Measurements from ENCODE around the gene PRKCD.
"Not testable (repeated sequence)": the region's sequence is repeated elsewhere in the genome, so short reads cannot be mapped to it uniquely, and the experiment has no call there.

PRKCD gene

DNA sequence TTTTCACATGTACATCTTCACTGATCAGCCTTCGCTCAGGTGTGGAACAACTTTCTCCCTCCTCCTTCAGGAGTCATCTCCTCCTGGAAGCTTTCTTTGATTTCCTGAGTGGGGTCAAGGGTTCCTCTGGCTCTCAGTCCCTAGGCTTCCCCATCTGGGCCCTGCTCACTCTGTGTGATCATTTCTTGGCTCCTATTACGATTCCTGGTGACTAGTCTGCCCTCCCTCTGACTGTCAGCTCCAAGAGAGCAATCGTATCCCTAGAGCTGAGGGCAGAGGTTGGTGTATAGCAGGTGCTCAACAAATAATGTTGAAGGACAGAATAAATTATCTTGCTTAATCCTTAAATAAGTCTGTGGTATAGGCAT, 15.3 kb upstream of the PRKCD start:
- Mint-ChIP-seq H3K9me3 (no peaks in the 10 kb centered on the region), H3K27me3 (peaks cover 22% of the 10 kb centered on the region), H3K4me1 (no peaks in the 10 kb centered on the region), H3K4me3 (no peak overlapping the region), H3K36me3 (no peaks in the 10 kb centered on the region), H3K27ac (no peak overlapping the region)
- no peak for DNase-seq
- CTCF ChIA-PET: interaction anchor here (1.1 kb wide), 1 partner anchor 51 kb away, joined by 4 read pairs; no protein-coding TSS in a partner anchor

DNA sequence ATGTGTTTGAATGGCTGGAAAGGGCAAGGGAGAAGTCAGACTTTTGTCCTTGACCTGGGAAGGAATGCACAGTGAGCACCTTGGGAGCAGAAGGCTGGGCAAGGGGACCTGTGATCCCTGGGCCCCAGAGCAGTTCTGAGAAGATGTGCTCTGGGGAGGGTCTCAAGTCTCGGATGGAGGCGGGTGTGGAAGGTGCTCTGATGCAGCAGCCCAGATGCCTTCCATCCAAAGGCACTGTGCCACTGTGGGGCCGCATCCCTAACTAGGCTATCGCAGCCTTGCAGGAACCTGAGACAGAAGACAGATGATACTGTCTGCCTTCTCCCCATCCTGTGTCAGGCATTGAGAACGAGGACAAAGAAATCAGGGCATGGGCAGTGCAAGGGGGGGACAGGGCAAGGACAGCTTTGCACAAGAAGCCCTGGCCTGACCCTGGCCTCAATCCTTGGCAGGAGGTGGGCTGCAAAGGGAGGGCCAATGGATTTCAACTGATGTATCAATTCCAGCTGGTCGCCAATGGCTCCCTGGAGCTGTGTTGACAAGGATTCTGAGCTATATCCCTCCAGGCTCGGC, 14.6 kb upstream of the PRKCD start:
- peaks cover 22% of the 10 kb centered on the region for H3K27me3 Mint-ChIP-seq
- no peak overlapping the region for H3K4me3 Mint-ChIP-seq
- DNase-seq: no peak
- no peaks in the 10 kb centered on the region for H3K9me3 Mint-ChIP-seq
- H3K4me1 Mint-ChIP-seq: no peaks in the 10 kb centered on the region
- H3K27ac Mint-ChIP-seq: no peak overlapping the region
- no peaks in the 10 kb centered on the region for H3K36me3 Mint-ChIP-seq
- CTCF ChIA-PET: interaction anchor here (0.7 kb wide), 1 partner anchor 13 kb away, joined by 3 read pairs; no protein-coding TSS in a partner anchor

- Mint-ChIP-seq H3K27ac (no peak overlapping the region), H3K4me3 (no peak overlapping the region), H3K36me3 (no peaks in the 10 kb centered on the region), H3K4me1 (no peaks in the 10 kb centered on the region), H3K9me3 (no peaks in the 10 kb centered on the region), H3K27me3 (peaks cover 27% of the 10 kb centered on the region)
- CTCF ChIA-PET: interaction anchor here (0.7 to 1.5 kb wide), 3 partner anchors 12 to 73 kb away, joined by 3 to 4 read pairs (median 3); no protein-coding TSS in a partner anchor
- DNase-seq: no peak
Measured at GRCh38 chr3:53147151-53147902, 13.7 kb upstream of the PRKCD start.

DNA sequence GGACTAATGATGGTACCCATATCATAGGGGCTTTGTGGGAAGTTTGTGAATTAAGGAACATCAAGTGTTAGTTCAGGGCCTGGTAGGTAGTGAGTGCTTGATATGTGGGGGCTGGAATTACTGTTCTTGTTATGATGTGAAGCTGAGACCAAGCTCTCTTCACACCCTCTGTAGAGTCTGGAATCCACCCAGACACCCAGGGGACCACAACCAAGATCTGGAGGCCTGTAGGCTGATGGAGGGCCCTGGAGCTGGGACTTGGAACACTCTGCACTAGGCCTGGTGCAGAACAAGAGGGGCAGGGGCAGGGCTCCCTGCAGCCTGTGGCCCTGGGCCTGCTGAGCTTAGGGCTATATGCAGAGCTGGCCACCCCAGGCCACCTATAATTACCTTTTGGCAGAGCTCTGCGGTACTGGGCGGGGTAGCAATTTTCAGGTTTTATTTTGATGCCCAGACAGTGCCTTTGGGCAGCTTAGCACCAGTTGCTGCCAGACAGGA, 13.1 kb upstream of the PRKCD start:
- Mint-ChIP-seq H3K4me1 (no peaks in the 10 kb centered on the region), H3K36me3 (no peaks in the 10 kb centered on the region), H3K27ac (no peak overlapping the region), H3K27me3 (peaks cover 33% of the 10 kb centered on the region), H3K9me3 (no peaks in the 10 kb centered on the region), H3K4me3 (no peak overlapping the region)
- CTCF ChIA-PET: interaction anchor here (1.2 to 1.8 kb wide), 3 partner anchors 13 to 72 kb away, joined by 3 to 4 read pairs (median 4); no protein-coding TSS in a partner anchor
- no peak for DNase-seq

DNA sequence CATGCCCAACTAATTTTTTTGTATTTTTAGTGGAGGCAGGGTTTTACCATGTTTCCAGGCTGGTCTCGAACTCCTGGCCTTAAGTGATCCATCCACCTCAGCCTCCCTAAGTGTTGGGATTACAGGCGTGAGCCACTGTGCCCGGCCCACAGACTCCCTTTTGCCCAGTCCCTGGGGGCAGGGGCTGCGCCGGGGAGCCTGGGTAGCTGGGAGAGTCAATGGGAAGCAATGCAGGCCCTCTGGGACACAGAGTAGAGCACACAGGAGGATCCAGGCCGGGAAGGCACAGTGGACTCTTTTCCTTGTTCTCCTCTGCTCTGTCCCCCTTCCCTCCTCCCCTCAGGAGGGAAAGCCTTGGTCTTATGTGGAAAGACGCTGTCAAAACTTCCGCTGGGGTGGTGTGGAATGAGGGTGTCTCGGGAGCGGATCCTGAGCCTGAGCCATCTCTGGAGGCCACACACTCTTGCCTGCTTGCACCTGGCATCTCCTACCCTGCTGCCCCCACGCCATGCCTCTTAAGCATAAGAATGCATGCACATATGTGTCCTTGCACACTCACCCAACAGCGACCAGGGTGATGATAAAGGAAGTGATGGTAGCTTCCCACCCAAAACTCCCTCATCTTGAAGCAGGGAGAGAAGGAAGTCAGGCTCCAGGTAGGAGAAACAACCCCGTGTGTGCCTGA, 11.9 kb upstream of the PRKCD start:
- Mint-ChIP-seq H3K4me3 (no peak overlapping the region), H3K27ac (no peak overlapping the region), H3K36me3 (no peaks in the 10 kb centered on the region), H3K4me1 (no peaks in the 10 kb centered on the region), H3K9me3 (no peaks in the 10 kb centered on the region), H3K27me3 (peaks cover 45% of the 10 kb centered on the region)
- CTCF ChIA-PET: interaction anchor here (1.8 to 2.2 kb wide), 2 partner anchors 11 to 47 kb away, joined by 4 to 6 read pairs; partner anchors contain the start of gene PRKCD
- no peak for DNase-seq

GRCh38 chr3:53149699-53150098, 11.3 kb upstream of the PRKCD start:
- Mint-ChIP-seq H3K4me3 (no peak overlapping the region), H3K27me3 (peaks cover 48% of the 10 kb centered on the region), H3K9me3 (no peaks in the 10 kb centered on the region), H3K36me3 (no peaks in the 10 kb centered on the region), H3K27ac (no peak overlapping the region), H3K4me1 (no peaks in the 10 kb centered on the region)
- DNase-seq: no peak
- CTCF ChIA-PET: interaction anchor here (1.8 to 2.2 kb wide), 2 partner anchors 10 to 46 kb away, joined by 4 to 6 read pairs; partner anchors contain the start of gene PRKCD

DNA sequence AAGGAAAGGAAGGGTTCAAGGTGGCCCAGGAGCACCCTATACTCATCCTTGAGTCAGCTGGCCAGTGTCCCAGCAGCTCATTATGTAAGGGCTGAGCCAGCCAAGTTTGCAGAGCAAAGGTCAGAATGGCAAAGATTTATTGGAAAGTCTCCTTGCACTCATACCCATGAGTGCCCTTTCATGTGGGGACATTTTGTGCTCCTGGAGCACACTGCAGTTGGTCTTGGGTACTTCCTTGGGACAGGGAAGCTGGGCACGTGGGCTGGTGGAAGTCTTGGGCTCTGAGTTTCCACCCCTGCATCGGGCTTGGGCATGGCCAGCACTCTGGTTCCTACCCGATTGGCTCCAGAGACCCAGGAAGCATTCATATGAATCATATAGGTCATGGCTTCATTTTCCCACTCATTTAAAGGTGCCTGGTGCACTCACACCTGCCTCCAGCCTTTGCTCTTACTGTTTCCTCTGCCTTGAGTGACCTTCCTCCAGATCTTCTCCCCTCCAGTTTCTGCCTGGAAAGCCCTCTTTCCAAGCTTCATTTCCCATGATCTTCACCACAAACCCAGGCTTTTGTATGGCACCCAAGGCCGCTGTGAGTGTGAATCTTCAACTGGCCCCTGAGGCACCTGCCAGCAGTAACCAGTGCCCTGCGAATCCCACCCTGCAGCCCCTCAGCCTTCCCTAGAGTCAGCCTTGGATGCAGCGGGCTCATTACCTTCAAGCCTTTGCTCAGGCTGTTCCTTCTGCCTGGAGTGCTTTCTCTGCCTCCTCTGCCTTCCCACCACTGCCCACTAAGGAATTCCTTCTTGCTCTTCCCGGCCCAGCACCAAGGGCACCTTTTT, 10.5 kb upstream of the PRKCD start:
- H3K4me3 Mint-ChIP-seq: no peak overlapping the region
- no peak for DNase-seq
- CTCF ChIA-PET: interaction anchor here (2.2 kb wide), 1 partner anchor 10 kb away, joined by 6 read pairs; the partner anchor contains the start of gene PRKCD
- H3K27me3 Mint-ChIP-seq: peaks cover 54% of the 10 kb centered on the region
- no peaks in the 10 kb centered on the region for H3K4me1 Mint-ChIP-seq
- H3K27ac Mint-ChIP-seq: no peak overlapping the region
- H3K9me3 Mint-ChIP-seq: no peaks in the 10 kb centered on the region
- H3K36me3 Mint-ChIP-seq: no peaks in the 10 kb centered on the region

DNA sequence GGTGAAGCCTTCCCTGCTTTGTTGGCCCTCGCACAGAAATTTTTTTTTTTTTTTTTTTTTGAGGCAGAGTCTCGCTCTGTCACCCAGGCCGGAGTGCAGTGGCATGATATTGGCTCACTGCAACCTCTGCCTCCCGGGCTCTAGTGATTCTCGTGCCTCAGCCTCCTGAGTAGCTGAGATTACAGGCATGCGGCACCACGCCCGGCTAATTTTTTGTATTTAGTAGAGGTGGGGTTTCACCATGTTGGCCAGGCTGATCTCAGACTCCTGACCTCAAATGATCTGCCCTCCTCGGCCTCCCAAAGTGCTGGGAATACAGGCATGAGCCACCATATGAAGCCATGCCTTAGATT, 9.9 kb upstream of the PRKCD start:
- DNase-seq, H3K27ac Mint-ChIP-seq, H3K4me1 Mint-ChIP-seq, H3K36me3 Mint-ChIP-seq, H3K9me3 Mint-ChIP-seq, H3K4me3 Mint-ChIP-seq: not testable (repeated sequence)
- peaks cover 56% of the 10 kb centered on the region for H3K27me3 Mint-ChIP-seq
- CTCF ChIA-PET: interaction anchor here (2.2 kb wide), 1 partner anchor 9 kb away, joined by 6 read pairs; the partner anchor contains the start of gene PRKCD

DNA sequence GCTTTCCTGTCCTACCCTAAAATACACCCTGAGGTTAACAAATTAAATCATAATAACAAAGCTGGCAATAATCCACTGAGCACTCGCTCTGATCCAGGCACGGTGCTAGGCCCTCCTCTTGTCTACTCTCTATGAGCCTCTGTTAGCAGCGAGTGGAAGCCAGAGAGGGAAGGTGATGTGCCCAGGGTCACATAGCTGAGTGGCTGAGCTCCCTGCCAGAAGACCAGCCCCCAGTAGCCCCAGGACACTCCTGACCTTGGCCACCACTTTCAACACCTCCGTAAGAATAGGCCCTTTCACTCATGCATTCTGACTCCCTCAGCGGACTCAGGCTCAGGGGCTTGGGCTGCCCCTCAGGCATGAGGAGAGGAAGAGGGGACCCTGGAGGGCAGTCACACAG, 9.5 kb upstream of the PRKCD start:
- Mint-ChIP-seq H3K27ac (no peak overlapping the region), H3K4me3 (no peak overlapping the region)

DNA sequence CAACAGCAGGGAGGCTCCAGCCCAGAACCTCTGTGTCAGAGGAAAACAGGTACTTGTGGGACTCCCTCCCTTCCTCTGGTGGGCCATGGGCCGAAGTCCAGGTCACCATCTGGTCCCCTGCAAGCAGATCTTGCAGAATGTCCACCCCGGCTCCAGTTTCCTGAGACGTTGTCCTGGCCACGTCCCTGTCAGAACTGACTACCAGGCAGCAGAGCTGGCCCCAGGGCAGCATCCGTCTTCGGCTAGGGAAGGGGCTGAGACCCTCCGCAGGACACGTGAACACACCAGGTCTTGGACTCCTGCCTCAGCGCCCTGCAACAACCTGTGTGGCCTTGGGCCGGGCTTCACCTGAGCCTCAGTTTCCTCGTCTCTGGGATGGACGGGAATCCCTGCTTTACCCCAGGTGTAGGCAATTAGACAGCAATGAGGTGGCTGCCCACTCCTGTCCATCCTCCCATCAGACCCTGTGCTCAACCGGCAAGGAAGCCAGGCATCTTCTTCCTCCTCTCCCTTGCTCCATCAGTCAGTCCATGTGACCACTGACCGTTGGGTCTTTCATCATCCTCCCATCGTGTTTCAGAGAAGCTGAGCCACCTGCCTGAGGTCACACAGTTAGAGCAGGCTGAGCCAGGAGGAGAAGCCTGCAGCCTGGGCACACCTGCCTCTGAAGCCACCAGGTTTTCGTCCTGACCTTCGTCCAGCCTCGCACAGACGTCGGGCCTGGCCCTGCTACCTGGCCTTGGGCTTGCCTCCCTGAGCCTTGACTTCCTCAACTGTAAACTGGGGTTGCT, 8.9 kb upstream of the PRKCD start:
- peaks cover 62% of the 10 kb centered on the region for H3K27me3 Mint-ChIP-seq
- no peaks in the 10 kb centered on the region for H3K4me1 Mint-ChIP-seq
- H3K9me3 Mint-ChIP-seq: no peaks in the 10 kb centered on the region
- CTCF ChIA-PET: interaction anchor here (0.6 to 1.0 kb wide), 2 partner anchors 18 to 67 kb away, joined by 3 read pairs; no protein-coding TSS in a partner anchor
- H3K36me3 Mint-ChIP-seq: no peaks in the 10 kb centered on the region
- no peak for DNase-seq
- H3K27ac Mint-ChIP-seq: no peak overlapping the region
- H3K4me3 Mint-ChIP-seq: no peak overlapping the region

More for the DNA sequence above, 9.5 kb upstream of the PRKCD start:
- Mint-ChIP-seq H3K27me3 (peaks cover 57% of the 10 kb centered on the region), H3K36me3 (no peaks in the 10 kb centered on the region), H3K4me1 (no peaks in the 10 kb centered on the region), H3K9me3 (no peaks in the 10 kb centered on the region)
- no peak for DNase-seq
- CTCF ChIA-PET: interaction anchor here (0.6 kb wide), 1 partner anchor 67 kb away, joined by 3 read pairs; no protein-coding TSS in a partner anchor

GRCh38 chr3:53153264-53153823, 7.7 kb upstream of the PRKCD start:
- peaks cover 75% of the 10 kb centered on the region for H3K27me3 Mint-ChIP-seq
- CTCF ChIA-PET: interaction anchor here (0.6 to 1.0 kb wide), 2 partner anchors 19 to 26 kb away, joined by 3 to 4 read pairs; no protein-coding TSS in a partner anchor

GRCh38 chr3:53153980-53154379, 7.0 kb upstream of the PRKCD start:
- no peaks in the 10 kb centered on the region for H3K36me3 Mint-ChIP-seq

More at GRCh38 chr3:53153264-53153823, 7.7 kb upstream of the PRKCD start:
- no peak for DNase-seq
- H3K36me3 Mint-ChIP-seq: no peaks in the 10 kb centered on the region
- no peaks in the 10 kb centered on the region for H3K9me3 Mint-ChIP-seq
- no peak overlapping the region for H3K27ac Mint-ChIP-seq
- H3K4me3 Mint-ChIP-seq: no peak overlapping the region
- no peaks in the 10 kb centered on the region for H3K4me1 Mint-ChIP-seq

More at GRCh38 chr3:53153980-53154379, 7.0 kb upstream of the PRKCD start:
- no peak for DNase-seq
- H3K27ac Mint-ChIP-seq: no peak overlapping the region
- H3K4me1 Mint-ChIP-seq: no peaks in the 10 kb centered on the region
- H3K27me3 Mint-ChIP-seq: peaks cover 81% of the 10 kb centered on the region
- no peak overlapping the region for H3K4me3 Mint-ChIP-seq
- CTCF ChIA-PET: no interaction called here
- no peaks in the 10 kb centered on the region for H3K9me3 Mint-ChIP-seq

Data from activated naive CD4-positive, alpha-beta T cell treated with anti-CD3 and anti-CD28 coated beads, Interleukin-2, amount 10 ng/mL, durations not matched to agents 7 days and 5 days (primary cell).